Bronchial epithelial cell (primary cell): ENCODE results near the gene ERVK3-1. TPM values are rescaled to one million over a fixed set of nuclear protein-coding genes. Genes with fewer than 3 reads are reported as not detected.

Experiments
- DNase-seq: peaks from one replicate; pipeline ENCODE4 v3.0.0-alpha.2; 2010; ENCODE audit warnings: low read depth
- FAIRE-seq: peaks from 2 replicates; lab custom pipeline; 2011; peaks lifted over from hg19 to GRCh38; lab: Jason Lieb, UNC
- H3K27me3 ChIP-seq: 2 replicates; pipeline ENCODE4 v1.5.1; 2011; ENCODE audit warnings: low read length; ENCODE audit not compliant: control insufficient read depth, insufficient read depth
- H3K36me3 ChIP-seq: 2 replicates; pipeline ENCODE4 v1.5.1; 2011; ENCODE audit warnings: low read length; ENCODE audit not compliant: control insufficient read depth, insufficient read depth
- H3K4me3 ChIP-seq: 2 replicates; pipeline ENCODE4 v1.5.1; 2011; ENCODE audit warnings: mild to moderate bottlenecking, low read depth, low read length, control low read depth
- CTCF ChIP-seq: IDR thresholded peaks from 2 replicates; pipeline ENCODE4 v1.5.1; 2011; ENCODE audit warnings: mild to moderate bottlenecking, moderate library complexity, low read length, control low read depth, inconsistent platforms; ENCODE audit not compliant: insufficient read depth, severe bottlenecking
- total RNA-seq: library from RNA; depleted of rRNA; stranded (reverse); fragments of >200 nt; gene quantifications from 2 replicates; pipeline ENCODE4 v1.2.1, GENCODE V29; 2014

Gene ERVK3-1
- total RNA-seq, 1 donor from 2014 or later = 59.2 TPM

- Histone ChIP-seq H3K27me3 (peaks cover 10% of the 10 kb centered on the region), H3K4me3 (no peak overlapping the region), H3K36me3 (no peaks in the 10 kb centered on the region)
- no peak for FAIRE-seq
- DNase-seq = no peak
- no peak for TF ChIP-seq CTCF
Measured at GRCh38 chr19:58351558-58351878, 46.3 kb downstream of the ERVK3-1 start.

GRCh38 chr19:58351990-58352755 lies 47.0 kb downstream of the ERVK3-1 start:
- TF ChIP-seq CTCF = no peak
- no peak for FAIRE-seq
- Histone ChIP-seq H3K36me3 (no peaks in the 10 kb centered on the region), H3K27me3 (peaks cover 9% of the 10 kb centered on the region), H3K4me3 (no peak overlapping the region)
- DNase-seq = no peak

GRCh38 chr19:58352760-58353671 lies 47.8 kb downstream of the ERVK3-1 start, which contains the start of gene A1BG:
A1BG (minus strand) TSS chr19:58353492; CDS start chr19:58353437, 55 bp downstream.
- Histone ChIP-seq H3K27me3 (peaks cover 7% of the 10 kb centered on the region), H3K4me3 (no peak within 1 kb of the TSS), H3K36me3 (no peaks in the 10 kb centered on the region)
- no peak for TF ChIP-seq CTCF
- DNase-seq (no peak), FAIRE-seq (no peak)

GRCh38 chr19:58353717-58354477 lies 48.7 kb downstream of the ERVK3-1 start:
- TF ChIP-seq CTCF = no peak
- Histone ChIP-seq H3K27me3 (peaks cover 7% of the 10 kb centered on the region), H3K4me3 (no peak overlapping the region), H3K36me3 (no peaks in the 10 kb centered on the region)
- peak; percentile 84 for FAIRE-seq
- no peak for DNase-seq

GRCh38 chr19:58354478-58355030 lies 49.4 kb downstream of the ERVK3-1 start:
- peaks cover 7% of the 10 kb centered on the region for H3K27me3 ChIP-seq
- FAIRE-seq = no peak
- no peak for DNase-seq

More at GRCh38 chr19:58354478-58355030, 49.4 kb downstream of the ERVK3-1 start:
- no peak for TF ChIP-seq CTCF
- Histone ChIP-seq H3K4me3 (no peak overlapping the region), H3K36me3 (no peaks in the 10 kb centered on the region)
